ENCODE measurements around the gene TMEM106C.

- no peak for TF ChIP-seq POLR2A (IDR thresholded peaks at IDR 0.05)
- TF ChIP-seq, protein P1, sequence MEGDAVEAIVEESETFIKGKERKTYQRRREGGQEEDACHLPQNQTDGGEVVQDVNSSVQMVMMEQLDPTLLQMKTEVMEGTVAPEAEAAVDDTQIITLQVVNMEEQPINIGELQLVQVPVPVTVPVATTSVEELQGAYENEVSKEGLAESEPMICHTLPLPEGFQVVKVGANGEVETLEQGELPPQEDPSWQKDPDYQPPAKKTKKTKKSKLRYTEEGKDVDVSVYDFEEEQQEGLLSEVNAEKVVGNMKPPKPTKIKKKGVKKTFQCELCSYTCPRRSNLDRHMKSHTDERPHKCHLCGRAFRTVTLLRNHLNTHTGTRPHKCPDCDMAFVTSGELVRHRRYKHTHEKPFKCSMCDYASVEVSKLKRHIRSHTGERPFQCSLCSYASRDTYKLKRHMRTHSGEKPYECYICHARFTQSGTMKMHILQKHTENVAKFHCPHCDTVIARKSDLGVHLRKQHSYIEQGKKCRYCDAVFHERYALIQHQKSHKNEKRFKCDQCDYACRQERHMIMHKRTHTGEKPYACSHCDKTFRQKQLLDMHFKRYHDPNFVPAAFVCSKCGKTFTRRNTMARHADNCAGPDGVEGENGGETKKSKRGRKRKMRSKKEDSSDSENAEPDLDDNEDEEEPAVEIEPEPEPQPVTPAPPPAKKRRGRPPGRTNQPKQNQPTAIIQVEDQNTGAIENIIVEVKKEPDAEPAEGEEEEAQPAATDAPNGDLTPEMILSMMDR (IDR thresholded peaks at IDR 0.05) = no peak
- TF ChIP-seq POLR2AphosphoS5 (IDR thresholded peaks at IDR 0.05) = no peak
Observed at GRCh38 chr12:47950856-47951468, 12.4 kb upstream of the TMEM106C start.
